Stimulated activated CD4-positive, alpha-beta T cell treated with anti-CD3 and anti-CD28 coated beads, Interleukin-15, amount 100 ng/mL, for 1 hour (primary cell): ENCODE data around the gene S1PR5.

Source experiments
- DNase-seq, 2 donors: peaks; one replicate each; pipeline ENCODE4 v3.0.0-alpha.2; 2020; ENCODE audit warnings: low read depth in 1 of 2, low spot score in 1 of 2

The S1PR5 gene

GRCh38 chr19:10473192-10473591 is 44.1 kb downstream of the S1PR5 start:
- DNase-seq: no peak

- DNase-seq: no peak
Measured at GRCh38 chr19:10471909-10472308, 45.3 kb downstream of the S1PR5 start.

- no peak for DNase-seq
Measured at GRCh38 chr19:10468133-10468532, 49.1 kb downstream of the S1PR5 start.

- no peak for DNase-seq
Measured at GRCh38 chr19:10467104-10467706, 50.0 kb downstream of the S1PR5 start.

- DNase-seq: no peak
Measured at GRCh38 chr19:10464456-10464855, 52.8 kb downstream of the S1PR5 start.
